A673 (cell line): ENCODE results near the gene CEACAM3. TPM values are rescaled to one million over a fixed set of nuclear protein-coding genes. Genes with fewer than 3 reads are reported as not detected.
"Not testable (repeated sequence)": the region's sequence is repeated elsewhere in the genome, so short reads cannot be mapped to it uniquely, and the experiment has no call there.

Source experiments
- BruUV-seq: library from RNA; stranded (reverse); fragments of 400-500 nt; replicated peaks from 2 replicates; lab custom pipeline; 2021; lab: Mats Ljungman, UMichigan
- CTCF ChIA-PET: fragments of 300-600 bp; sonication (Branson Sonifier 250); formaldehyde crosslinking; loops from one replicate; lab custom pipeline; 2022; ENCODE audit warnings: antibody characterized with exemption; lab: Charles Lee
- POLR2A ChIA-PET: fragments of 300-600 bp; sonication (Branson Sonifier 250); formaldehyde crosslinking; loops from one replicate; lab custom pipeline; 2022; ENCODE audit warnings: antibody characterized with exemption; ENCODE audit not compliant: low non-redundant PET; lab: Charles Lee
- DNase-seq: peaks from one replicate; pipeline ENCODE4 v3.0.0-alpha.2; 2015; ENCODE audit warnings: low spot score
- H3K27ac ChIP-seq: fragments of 200-600 bp; sonication (generic); 2 replicates; pipeline ENCODE4 v1.5.1; 2016; ENCODE audit warnings: mixed run types, low read depth, mild to moderate bottlenecking, mixed read lengths, antibody characterized with exemption, low read length; ENCODE audit not compliant: poor library complexity, severe bottlenecking
- H3K27me3 ChIP-seq: fragments of 200-600 bp; sonication (generic); replicated peaks from 2 replicates; pipeline ENCODE4 v1.6.1; 2017; ENCODE audit warnings: mixed run types, low read depth, mild to moderate bottlenecking, mixed read lengths, antibody characterized with exemption, low read length; ENCODE audit not compliant: insufficient read depth, poor library complexity
- H3K36me3 ChIP-seq: fragments of 200-600 bp; sonication (generic); 2 replicates; pipeline ENCODE4 v1.6.1; 2016; ENCODE audit warnings: mixed run types, mild to moderate bottlenecking, mixed read lengths, antibody characterized with exemption, low read length; ENCODE audit not compliant: insufficient read depth, poor library complexity, severe bottlenecking
- H3K4me1 ChIP-seq: fragments of 200-600 bp; sonication (generic); 2 replicates; pipeline ENCODE4 v1.6.1; 2017; ENCODE audit warnings: mixed run types, mild to moderate bottlenecking, mixed read lengths, antibody characterized with exemption, low read length; ENCODE audit not compliant: insufficient read depth, poor library complexity, severe bottlenecking
- H3K4me3 ChIP-seq: fragments of 200-600 bp; sonication (generic); 2 replicates; pipeline ENCODE4 v1.5.1; 2016; ENCODE audit warnings: low read depth, mixed run types, mild to moderate bottlenecking, mixed read lengths, low read length; ENCODE audit not compliant: poor library complexity, severe bottlenecking
- H3K9me3 ChIP-seq: fragments of 200-600 bp; sonication (generic); 2 replicates; pipeline ENCODE4 v1.6.1; 2016; ENCODE audit warnings: mixed run types, low read depth, mild to moderate bottlenecking, mixed read lengths, antibody characterized with exemption, low read length; ENCODE audit not compliant: poor library complexity, severe bottlenecking
- CTCF ChIP-seq: fragments of 300-800, 200-600 bp; sonication (generic); conservative IDR thresholded peaks from 2 replicates; pipeline ENCODE4 v1.5.1; 2017; ENCODE audit warnings: low read depth, mild to moderate bottlenecking, antibody characterized with exemption, low read length, moderate library complexity, mixed read lengths
- EZH2 ChIP-seq: fragments of 200-600 bp; sonication (generic); IDR thresholded peaks from 2 replicates; pipeline ENCODE4 v1.6.1; 2017; ENCODE audit warnings: borderline replicate concordance, low read depth, mild to moderate bottlenecking, mixed read lengths, antibody characterized with exemption, low read length; ENCODE audit not compliant: poor library complexity, severe bottlenecking
- intact Hi-C: fragments of 100-400 bp; cut with micrococcal nuclease; formaldehyde crosslinking; loops from one replicate; pipeline ENCODE4 v1.10.0; 2022; ENCODE audit not compliant: unreplicated experiment
- total RNA-seq: library from RNA; stranded (reverse); gene quantifications from 2 replicates; pipeline ENCODE4 v1.2.3, GENCODE V29; 2021

The CEACAM3 gene
- total RNA-seq, 1 experiment from 2014 or later, result not detected

DNA sequence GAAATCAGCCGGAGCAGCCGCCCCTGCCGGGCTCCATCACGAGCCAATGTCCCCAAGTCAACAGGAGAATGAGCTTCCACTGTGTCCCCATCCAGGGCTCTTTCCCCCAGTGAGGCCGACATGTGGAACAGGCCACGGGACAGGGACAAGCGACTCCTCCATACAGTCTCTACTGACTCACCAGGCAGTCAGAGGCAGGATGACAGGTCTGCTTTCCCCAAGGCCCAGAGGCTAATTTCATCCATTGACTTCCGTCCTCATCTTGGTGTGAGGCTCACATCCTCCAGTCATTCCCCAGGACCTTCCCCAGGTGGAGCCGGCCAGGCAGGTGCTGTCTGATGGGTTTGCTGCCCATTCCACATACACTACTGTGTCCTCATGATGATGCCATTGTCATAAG lies 37.5 kb upstream of the CEACAM3 start:
- Histone ChIP-seq H3K9me3 (no peaks in the 10 kb centered on the region), H3K36me3 (no peaks in the 10 kb centered on the region), H3K4me3 (no peak overlapping the region), H3K4me1 (peaks cover 5% of the 10 kb centered on the region), H3K27ac (no peak overlapping the region), H3K27me3 (no peaks in the 10 kb centered on the region)
- intact Hi-C loops, result no loop called here
- no peak for TF ChIP-seq EZH2
- no peak for TF ChIP-seq CTCF
- BruUV-seq, result no TSS peak
- ChIA-PET CTCF (no interaction called here), POLR2A (no interaction called here)
- no peak for DNase-seq

DNA sequence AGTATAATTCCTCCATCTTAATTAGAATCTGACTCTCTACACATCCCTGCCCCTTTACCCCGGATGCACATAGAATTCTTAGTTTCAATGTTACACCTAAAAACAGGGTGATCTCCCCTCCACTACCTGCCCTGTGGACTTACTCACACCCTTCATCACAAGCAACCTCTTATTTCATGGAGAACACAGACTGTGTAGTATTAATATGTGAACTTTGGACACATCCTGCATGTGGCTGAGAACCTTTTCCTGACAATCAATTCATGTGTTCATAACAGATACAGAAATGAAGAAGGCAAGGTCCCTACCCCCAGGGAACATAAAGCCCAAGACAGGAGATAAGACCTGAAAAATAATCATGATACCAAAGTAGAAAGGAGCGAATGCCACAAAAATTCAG lies 29.3 kb upstream of the CEACAM3 start:
- ChIA-PET POLR2A (interaction anchor here (0.6 kb wide), 1 partner anchor 8 kb away, joined by 5 read pairs; no protein-coding TSS in a partner anchor), CTCF (interaction anchor here (1.0 kb wide), 1 partner anchor 14 kb away, joined by 3 read pairs; no protein-coding TSS in a partner anchor)
- TF ChIP-seq CTCF (no peak), EZH2 (no peak)
- Histone ChIP-seq H3K36me3 (no peaks in the 10 kb centered on the region), H3K4me3 (no peak overlapping the region), H3K27me3 (no peaks in the 10 kb centered on the region), H3K27ac (no peak overlapping the region), H3K9me3 (no peaks in the 10 kb centered on the region), H3K4me1 (no peaks in the 10 kb centered on the region)
- DNase-seq, result no peak
- intact Hi-C loops, result no loop called here
- BruUV-seq, result no TSS peak

DNA sequence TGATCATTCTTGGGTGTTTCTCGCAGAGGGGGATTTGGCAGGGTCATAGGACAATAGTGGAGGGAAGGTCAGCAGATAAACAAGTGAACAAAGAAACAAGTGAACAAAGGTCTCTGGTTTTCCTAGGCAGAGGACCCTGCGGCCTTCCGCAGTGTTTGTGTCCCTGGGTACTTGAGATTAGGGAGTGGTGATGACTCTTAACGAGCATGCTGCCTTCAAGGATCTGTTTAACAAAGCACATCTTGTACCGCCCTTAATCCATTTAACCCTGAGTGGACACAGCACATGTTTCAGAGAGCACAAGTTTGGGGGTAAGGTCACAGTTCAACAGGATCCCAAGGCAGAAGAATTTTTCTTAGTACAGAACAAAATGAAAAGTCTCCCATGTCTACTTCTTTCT lies 28.3 kb upstream of the CEACAM3 start:
- BruUV-seq, CTCF ChIA-PET, H3K9me3 ChIP-seq, POLR2A ChIA-PET, intact Hi-C loops, H3K27me3 ChIP-seq, H3K4me1 ChIP-seq, H3K4me3 ChIP-seq, DNase-seq, H3K27ac ChIP-seq, H3K36me3 ChIP-seq: not testable (repeated sequence)

DNA sequence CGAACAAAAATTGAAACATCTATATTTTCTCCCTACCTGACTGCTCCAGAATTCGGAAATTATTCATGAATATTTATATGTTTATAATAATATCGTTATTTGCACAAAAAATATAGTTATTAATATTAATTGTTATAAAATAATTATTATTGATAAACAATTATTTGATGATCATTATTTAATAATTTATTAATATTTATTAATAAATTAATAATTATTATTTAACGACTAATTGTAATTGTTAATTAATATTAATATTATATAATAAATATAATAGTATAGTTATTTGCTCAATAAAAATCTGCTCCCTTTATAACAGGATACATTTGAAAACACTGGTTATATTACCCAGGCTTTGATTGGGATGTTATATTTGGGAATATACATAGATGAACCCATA lies 26.8 kb upstream of the CEACAM3 start:
- ChIA-PET POLR2A (no interaction called here), CTCF (no interaction called here)
- BruUV-seq, result no TSS peak
- no peaks in the 10 kb centered on the region for H3K4me1 ChIP-seq
- no peak overlapping the region for H3K4me3 ChIP-seq
- no peak for TF ChIP-seq EZH2
- no peak for TF ChIP-seq CTCF
- no peak for DNase-seq
- intact Hi-C loops, result no loop called here
- no peaks in the 10 kb centered on the region for H3K36me3 ChIP-seq
- H3K27me3 ChIP-seq, result no peaks in the 10 kb centered on the region
- H3K9me3 ChIP-seq, result no peaks in the 10 kb centered on the region
- no peak overlapping the region for H3K27ac ChIP-seq
